HL-60 (cell line): ENCODE measurements around the gene SDK1.

ENCODE experiments used
- DNase-seq, 2 experiments: peaks; one replicate each; pipeline ENCODE4 v3.0.0-alpha.2; 2010 to 2020; ENCODE audit warnings: low read depth in 1 of 2, low spot score in 1 of 2
- H3K27ac ChIP-seq: fragments of 250-450 bp; sonication (Bioruptor Pico); replicated peaks from 2 replicates; pipeline ENCODE4 v1.5.1; 2020; ENCODE audit warnings: mild to moderate bottlenecking, moderate library complexity
- H3K27me3 ChIP-seq: fragments of 250-450 bp; sonication (Bioruptor Pico); 2 replicates; pipeline ENCODE4 v1.5.1; 2021; ENCODE audit warnings: mild to moderate bottlenecking, moderate library complexity; ENCODE audit not compliant: insufficient read depth, poor library complexity, severe bottlenecking
- H3K4me3 ChIP-seq: replicated peaks from 2 replicates; pipeline ENCODE4 v1.5.1; 2011; ENCODE audit warnings: mild to moderate bottlenecking, control low read depth, low read length; ENCODE audit not compliant: insufficient read depth
- GABPA ChIP-seq: IDR thresholded peaks from 2 replicates; pipeline ENCODE4 v1.6.1; 2012; ENCODE audit warnings: low read depth
- POLR2AphosphoS5 ChIP-seq: IDR thresholded peaks from 2 replicates; pipeline ENCODE4 v1.6.1; 2012; ENCODE audit warnings: low read depth
- SPI1 ChIP-seq: IDR thresholded peaks from 2 replicates; pipeline ENCODE4 v1.6.1; 2012; ENCODE audit warnings: low read depth, mild to moderate bottlenecking, borderline replicate concordance
- TF ChIP-seq, protein P1 (sequence below): IDR thresholded peaks from one replicate; pipeline ENCODE4 v1.5.1; 2011; ENCODE audit warnings: low read length, control low read depth, inconsistent platforms; ENCODE audit not compliant: insufficient read depth
- TF ChIP-seq, protein P2 (sequence below): IDR thresholded peaks from 2 replicates; pipeline ENCODE4 v1.6.1; 2012; ENCODE audit warnings: low read depth; ENCODE audit not compliant: insufficient replicate concordance

The SDK1 gene

DNA sequence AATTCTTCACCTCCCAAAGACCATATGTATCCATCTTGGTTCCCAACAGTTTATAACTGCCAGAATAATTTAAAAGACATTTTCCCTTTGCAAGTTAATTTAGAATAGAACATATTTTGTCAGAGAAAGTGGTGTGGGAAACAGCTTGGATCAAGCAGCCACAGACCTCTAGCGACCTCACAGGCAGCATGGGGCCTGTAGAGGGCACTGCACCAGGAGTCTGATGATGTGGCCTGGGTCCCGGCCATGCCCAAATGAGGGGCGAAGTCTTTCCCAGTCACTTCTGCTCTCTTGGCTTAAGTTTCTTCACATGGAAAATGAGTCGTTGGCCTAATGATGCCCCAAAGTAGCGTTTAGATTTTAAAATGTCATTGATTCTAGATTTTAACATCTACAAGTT, 243.2 kb downstream of the SDK1 start:
- Histone ChIP-seq H3K27me3 (no peaks in the 10 kb centered on the region), H3K27ac (no peak overlapping the region), H3K4me3 (no peak overlapping the region)
- TF ChIP-seq, protein P1, sequence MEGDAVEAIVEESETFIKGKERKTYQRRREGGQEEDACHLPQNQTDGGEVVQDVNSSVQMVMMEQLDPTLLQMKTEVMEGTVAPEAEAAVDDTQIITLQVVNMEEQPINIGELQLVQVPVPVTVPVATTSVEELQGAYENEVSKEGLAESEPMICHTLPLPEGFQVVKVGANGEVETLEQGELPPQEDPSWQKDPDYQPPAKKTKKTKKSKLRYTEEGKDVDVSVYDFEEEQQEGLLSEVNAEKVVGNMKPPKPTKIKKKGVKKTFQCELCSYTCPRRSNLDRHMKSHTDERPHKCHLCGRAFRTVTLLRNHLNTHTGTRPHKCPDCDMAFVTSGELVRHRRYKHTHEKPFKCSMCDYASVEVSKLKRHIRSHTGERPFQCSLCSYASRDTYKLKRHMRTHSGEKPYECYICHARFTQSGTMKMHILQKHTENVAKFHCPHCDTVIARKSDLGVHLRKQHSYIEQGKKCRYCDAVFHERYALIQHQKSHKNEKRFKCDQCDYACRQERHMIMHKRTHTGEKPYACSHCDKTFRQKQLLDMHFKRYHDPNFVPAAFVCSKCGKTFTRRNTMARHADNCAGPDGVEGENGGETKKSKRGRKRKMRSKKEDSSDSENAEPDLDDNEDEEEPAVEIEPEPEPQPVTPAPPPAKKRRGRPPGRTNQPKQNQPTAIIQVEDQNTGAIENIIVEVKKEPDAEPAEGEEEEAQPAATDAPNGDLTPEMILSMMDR, result no peak
- no peak for TF ChIP-seq SPI1
- no peak for TF ChIP-seq GABPA
- TF ChIP-seq POLR2AphosphoS5, result no peak
- TF ChIP-seq, protein P2, sequence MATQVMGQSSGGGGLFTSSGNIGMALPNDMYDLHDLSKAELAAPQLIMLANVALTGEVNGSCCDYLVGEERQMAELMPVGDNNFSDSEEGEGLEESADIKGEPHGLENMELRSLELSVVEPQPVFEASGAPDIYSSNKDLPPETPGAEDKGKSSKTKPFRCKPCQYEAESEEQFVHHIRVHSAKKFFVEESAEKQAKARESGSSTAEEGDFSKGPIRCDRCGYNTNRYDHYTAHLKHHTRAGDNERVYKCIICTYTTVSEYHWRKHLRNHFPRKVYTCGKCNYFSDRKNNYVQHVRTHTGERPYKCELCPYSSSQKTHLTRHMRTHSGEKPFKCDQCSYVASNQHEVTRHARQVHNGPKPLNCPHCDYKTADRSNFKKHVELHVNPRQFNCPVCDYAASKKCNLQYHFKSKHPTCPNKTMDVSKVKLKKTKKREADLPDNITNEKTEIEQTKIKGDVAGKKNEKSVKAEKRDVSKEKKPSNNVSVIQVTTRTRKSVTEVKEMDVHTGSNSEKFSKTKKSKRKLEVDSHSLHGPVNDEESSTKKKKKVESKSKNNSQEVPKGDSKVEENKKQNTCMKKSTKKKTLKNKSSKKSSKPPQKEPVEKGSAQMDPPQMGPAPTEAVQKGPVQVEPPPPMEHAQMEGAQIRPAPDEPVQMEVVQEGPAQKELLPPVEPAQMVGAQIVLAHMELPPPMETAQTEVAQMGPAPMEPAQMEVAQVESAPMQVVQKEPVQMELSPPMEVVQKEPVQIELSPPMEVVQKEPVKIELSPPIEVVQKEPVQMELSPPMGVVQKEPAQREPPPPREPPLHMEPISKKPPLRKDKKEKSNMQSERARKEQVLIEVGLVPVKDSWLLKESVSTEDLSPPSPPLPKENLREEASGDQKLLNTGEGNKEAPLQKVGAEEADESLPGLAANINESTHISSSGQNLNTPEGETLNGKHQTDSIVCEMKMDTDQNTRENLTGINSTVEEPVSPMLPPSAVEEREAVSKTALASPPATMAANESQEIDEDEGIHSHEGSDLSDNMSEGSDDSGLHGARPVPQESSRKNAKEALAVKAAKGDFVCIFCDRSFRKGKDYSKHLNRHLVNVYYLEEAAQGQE, result no peak
- no peak for DNase-seq

DNA sequence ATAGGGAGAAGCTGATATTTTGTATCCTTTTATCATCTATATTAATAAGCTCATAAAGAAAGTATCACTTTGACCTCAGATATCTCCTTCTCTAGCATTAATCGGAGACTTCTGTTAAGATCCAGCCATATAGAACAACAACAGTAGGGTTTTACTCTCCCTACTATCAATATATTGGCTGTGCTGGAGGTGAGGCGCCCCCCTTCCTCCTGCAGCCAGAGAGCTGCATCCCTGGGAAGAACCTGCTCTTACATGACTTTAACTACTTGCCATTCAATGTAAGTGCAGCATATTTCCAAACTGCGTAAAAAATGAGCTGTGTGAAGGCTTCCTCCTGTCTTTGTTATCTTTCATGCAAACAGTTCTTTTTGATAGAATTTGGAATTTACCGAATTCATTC, 247.8 kb downstream of the SDK1 start:
- no peak for DNase-seq
- Histone ChIP-seq H3K27me3 (no peaks in the 10 kb centered on the region), H3K27ac (no peak overlapping the region), H3K4me3 (no peak overlapping the region)
- TF ChIP-seq POLR2AphosphoS5 (no peak), SPI1 (no peak), GABPA (no peak)
- TF ChIP-seq, protein P2, result no peak
- TF ChIP-seq, protein P1, result no peak

DNA sequence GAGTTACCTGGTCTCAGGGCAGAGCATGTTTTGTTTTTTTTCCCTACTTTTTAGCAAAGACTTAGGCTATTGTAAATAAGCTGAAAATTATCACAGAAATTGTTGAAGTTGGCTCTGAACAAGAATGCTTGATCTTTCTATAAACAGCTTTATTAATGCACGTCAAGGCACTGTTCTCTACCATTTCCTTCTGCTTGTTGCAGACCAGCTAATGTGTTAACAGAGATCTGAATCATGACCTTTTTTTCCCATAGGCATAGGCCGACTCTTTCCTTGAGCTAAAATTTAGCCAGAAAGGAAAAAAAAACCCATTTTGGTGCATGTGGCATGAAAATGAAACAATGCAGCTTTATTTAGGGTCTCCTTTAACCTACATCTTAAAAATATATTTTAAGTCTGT, 248.5 kb downstream of the SDK1 start:
- H3K27ac ChIP-seq, result no peak overlapping the region
- DNase-seq, result no peak
- H3K27me3 ChIP-seq, result no peaks in the 10 kb centered on the region
- TF ChIP-seq, protein P1, result no peak
- no peak for TF ChIP-seq GABPA
- no peak for TF ChIP-seq POLR2AphosphoS5
- no peak for TF ChIP-seq SPI1
- TF ChIP-seq, protein P2, result no peak
- H3K4me3 ChIP-seq, result no peak overlapping the region
